Measurements from ENCODE around the gene GAL3ST2.
"Not testable (repeated sequence)": the region's sequence is repeated elsewhere in the genome, so short reads cannot be mapped to it uniquely, and the experiment has no call there.

GAL3ST2 gene

DNA sequence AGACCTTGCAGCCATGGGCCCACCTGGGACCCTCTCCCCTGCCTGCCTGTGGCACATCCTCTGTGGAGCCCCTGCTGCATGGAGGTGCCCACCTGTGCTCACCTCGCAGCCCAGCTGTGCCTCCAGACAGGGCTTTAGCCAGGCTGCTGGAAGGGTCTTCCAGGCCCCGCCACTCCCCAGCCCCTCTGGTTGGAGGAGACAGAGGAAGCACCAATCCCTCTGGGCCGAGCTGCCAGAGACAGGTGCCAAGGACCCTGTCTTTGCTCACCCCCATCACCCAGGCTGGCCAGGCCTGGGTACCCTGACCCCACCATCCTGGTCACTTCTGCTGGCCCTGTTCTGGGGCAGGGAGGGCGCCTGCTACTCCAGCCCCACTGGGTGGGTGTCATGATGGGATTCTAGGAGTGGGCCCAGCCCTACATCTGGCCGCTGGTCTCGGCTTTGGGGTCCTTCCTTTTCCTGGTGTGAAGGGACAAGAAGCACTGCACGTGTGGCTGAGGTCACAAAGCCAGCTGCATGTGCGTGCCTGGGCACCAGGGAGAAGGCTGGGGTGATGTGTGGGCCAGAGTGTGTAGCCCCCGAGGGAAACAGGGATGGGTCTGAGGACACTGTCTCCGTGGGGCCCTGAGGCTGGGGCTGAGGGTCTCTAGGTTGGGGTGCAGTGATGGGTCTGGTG lies 23.0 kb downstream of the GAL3ST2 start:
- Mint-ChIP-seq H3K9me3 (no peaks in the 10 kb centered on the region), H3K4me1 (peaks cover 6% of the 10 kb centered on the region), H3K27me3 (peaks cover 34% of the 10 kb centered on the region), H3K27ac (no peak overlapping the region), H3K36me3 (no peaks in the 10 kb centered on the region), H3K4me3 (no peak overlapping the region)
- CTCF ChIA-PET = no interaction called here
- DNase-seq = no peak

DNA sequence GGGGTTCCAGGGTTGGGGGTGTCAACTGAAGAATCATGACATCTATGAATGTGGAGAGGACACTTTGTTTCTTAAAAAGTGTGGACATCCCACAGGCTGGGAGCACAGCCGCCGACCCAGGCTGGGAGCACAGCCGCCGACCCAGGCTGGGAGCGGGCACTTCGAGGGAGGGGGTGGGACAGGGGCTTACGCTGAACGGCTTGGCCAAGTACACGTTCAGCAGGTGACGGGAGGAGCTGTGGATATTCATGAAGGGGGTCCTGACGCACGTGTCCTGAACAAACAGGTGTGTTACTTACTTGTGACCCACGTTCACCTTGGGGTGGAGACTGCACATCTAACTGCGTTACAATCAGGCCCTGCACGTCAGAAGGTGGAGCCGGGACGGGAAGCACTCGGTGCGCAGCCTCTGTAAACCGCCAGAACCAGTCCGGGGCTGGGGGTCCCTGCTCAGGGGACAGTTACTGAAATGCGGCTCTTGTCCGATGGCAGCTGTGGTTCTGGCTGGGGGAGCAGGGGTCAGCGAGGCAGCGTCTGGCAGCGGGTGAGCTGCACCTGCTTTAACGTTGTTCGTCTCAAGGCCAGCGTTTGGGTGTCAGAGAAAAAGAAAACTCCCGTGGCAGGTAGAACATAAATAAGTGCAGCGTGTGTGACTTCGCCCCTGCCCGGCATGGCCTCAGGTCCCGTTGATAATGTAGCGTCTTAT lies 23.7 kb downstream of the GAL3ST2 start:
- H3K36me3 Mint-ChIP-seq, DNase-seq, H3K27ac Mint-ChIP-seq, H3K4me3 Mint-ChIP-seq, H3K9me3 Mint-ChIP-seq, H3K4me1 Mint-ChIP-seq, CTCF ChIA-PET: not testable (repeated sequence)
- H3K27me3 Mint-ChIP-seq = peaks cover 39% of the 10 kb centered on the region

DNA sequence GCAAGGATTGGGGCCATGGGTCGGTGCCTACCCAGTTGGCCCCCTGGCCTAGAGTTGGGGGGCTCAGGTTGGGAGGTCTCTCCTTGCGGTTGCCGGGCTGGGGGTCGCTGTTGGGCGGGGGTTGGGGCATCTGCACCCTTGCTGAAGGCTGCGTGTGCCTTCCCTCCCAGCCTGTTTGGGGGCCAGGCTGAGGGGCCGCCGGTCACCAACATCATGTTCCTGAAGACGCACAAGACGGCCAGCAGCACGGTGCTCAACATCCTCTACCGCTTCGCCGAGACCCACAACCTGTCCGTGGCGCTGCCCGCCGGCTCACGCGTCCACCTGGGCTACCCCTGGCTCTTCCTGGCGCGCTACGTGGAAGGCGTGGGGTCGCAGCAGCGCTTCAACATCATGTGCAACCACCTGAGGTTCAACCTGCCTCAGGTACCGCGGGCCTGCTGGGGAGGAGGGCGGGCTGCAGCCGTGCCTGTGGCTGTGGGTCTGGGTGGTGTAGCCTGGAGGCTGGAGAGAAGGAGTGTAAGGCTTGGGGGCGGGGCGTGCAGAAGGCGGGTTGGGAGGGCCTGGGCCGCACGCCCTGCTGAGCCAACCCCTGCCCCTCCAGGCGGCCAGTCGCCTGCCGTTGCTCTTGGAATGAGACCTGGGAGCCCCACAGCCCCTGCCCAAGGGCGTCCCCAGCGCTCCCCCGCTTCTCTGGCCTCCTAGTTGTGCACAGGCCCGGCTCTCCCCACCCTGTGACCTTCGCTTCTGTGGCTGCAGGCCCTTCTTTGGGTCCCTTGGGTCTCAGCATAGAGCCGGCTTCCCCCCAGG lies 25.2 kb downstream of the GAL3ST2 start:
- CTCF ChIA-PET = no interaction called here
- H3K4me1 Mint-ChIP-seq = peaks cover 9% of the 10 kb centered on the region
- no peaks in the 10 kb centered on the region for H3K9me3 Mint-ChIP-seq
- H3K27me3 Mint-ChIP-seq = peaks cover 39% of the 10 kb centered on the region
- H3K36me3 Mint-ChIP-seq = no peaks in the 10 kb centered on the region
- H3K27ac Mint-ChIP-seq = no peak overlapping the region
- no peak for DNase-seq
- no peak overlapping the region for H3K4me3 Mint-ChIP-seq

DNA sequence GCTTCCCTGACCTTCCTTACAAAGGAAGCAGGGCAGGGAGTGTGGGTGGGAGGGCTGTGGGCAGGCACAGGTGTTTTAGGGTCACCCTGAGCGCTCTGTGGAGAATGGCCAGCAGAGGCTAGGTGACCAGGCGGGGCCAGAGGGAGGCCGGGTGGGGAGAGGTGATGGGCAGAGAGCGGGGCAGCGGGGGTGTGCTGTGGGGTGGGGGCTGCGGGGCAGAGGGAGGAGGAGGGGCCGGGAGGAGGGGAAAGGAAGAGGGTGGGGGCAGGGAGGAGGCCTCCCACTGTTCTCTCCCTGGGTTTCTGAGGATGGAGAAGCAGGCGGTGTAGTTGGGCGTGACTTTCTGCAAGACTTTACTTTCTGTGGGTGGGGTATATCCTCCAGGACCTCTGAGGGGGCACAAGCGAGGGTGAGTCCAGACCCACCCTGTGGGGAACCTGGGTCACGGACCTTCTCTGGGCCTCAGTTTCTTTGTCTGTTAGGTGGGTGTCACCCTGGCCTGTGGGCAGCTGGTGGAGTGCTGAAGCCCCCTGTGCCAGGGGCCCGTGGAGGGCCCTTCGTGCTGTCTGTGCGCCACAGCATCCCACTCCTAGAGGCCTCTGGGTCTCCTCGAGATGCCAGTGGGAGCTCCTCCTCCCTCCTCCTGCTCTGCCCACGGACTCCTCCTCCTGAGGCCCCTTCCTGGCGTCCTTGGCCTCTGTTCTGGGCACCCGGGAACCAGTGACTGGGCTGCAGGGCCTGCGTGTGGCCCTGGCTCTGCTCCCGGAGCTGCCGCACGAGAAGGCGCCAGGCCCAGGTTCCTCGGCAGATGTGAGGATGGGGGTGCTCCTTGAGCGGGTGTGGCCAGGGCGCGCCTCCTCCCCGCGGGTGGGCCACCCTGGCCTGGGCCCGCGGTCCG lies 26.0 kb downstream of the GAL3ST2 start:
- Mint-ChIP-seq H3K4me1 (peaks cover 9% of the 10 kb centered on the region), H3K36me3 (no peaks in the 10 kb centered on the region), H3K27ac (no peak overlapping the region), H3K4me3 (no peak overlapping the region), H3K27me3 (peaks cover 39% of the 10 kb centered on the region), H3K9me3 (no peaks in the 10 kb centered on the region)
- CTCF ChIA-PET = no interaction called here
- DNase-seq = no peak

DNA sequence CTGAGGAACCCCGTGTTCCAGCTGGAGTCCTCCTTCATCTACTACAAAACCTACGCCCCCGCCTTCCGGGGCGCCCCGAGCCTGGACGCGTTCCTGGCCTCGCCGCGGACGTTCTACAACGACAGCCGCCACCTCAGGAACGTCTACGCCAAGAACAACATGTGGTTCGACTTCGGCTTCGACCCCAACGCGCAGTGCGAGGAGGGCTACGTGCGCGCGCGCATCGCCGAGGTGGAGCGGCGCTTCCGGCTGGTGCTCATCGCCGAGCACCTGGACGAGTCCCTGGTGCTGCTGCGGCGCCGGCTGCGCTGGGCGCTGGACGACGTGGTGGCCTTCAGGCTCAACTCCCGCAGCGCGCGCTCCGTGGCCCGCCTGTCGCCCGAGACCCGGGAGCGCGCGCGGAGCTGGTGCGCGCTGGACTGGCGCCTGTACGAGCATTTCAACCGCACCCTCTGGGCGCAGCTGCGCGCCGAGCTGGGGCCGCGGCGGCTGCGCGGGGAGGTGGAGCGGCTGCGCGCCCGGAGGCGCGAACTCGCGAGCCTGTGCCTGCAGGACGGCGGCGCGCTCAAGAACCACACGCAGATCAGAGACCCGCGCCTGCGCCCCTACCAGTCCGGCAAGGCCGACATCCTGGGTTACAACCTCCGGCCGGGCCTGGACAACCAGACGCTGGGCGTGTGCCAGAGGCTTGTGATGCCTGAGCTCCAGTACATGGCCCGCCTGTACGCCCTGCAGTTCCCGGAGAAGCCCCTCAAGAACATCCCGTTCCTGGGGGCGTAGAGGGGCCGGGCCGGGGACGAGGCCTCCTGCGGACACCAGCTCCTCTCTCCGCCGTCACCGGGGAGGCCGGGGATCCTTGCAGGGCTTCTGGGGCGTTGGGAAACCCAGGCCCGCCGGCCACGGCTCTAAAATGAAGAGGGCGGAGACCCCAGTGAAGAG lies 27.0 kb downstream of the GAL3ST2 start:
- H3K27ac Mint-ChIP-seq = no peak overlapping the region
- no peaks in the 10 kb centered on the region for H3K9me3 Mint-ChIP-seq
- peaks cover 9% of the 10 kb centered on the region for H3K4me1 Mint-ChIP-seq
- no peaks in the 10 kb centered on the region for H3K36me3 Mint-ChIP-seq
- peak; percentile 59 for DNase-seq
- peak overlapping the region; percentile 52 for H3K4me3 Mint-ChIP-seq
- peaks cover 39% of the 10 kb centered on the region for H3K27me3 Mint-ChIP-seq
- CTCF ChIA-PET = interaction anchor here (0.9 to 1.8 kb wide), 5 partner anchors 10 to 102 kb away, joined by 3 to 4 read pairs (median 3); partner anchors contain the start of genes D2HGDH and ING5

DNA sequence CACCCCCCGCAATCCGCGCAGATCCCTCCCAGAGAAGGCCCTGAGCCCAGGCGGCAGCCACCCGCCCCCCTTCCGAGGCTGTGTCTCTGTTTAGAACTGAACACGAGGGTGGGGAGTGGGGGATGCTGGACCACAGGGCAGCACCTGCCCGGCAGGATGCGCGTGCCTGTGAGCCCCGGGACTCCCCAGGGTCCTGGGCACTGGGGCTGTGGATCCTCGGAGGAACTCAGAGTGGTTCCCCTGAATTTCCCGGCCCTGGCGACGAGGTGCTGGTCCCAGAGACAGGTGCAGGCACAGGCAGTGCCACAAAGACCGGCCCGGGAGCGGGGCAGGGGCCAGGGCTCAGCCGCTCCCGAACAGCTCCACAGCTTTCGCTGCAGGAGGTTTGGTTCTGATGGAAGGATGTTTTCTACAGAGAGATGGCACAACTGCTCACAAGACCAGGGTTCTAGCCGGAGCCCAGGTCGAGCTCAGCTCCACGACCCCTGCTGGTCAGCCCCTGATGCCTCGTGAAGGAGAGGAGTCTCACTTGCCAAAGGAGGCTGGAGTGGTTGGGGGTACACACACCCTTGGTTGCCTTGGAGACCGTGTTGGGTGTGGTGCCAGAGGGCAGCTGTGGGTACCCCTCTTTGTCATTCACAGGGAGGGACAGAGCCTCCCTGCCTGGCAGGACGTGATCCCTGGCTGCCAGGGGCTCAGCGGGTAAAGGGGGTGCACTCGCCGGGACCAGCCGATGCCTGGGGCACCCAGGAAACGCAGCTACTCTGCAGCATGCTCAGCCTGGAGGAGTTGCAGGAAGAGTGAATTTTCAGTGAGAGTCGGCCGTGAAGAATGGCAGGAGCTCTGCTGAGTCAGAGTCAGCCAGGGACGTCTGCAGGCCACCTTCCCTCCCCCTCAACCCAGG lies 28.0 kb downstream of the GAL3ST2 start:
- Mint-ChIP-seq H3K27me3 (peaks cover 47% of the 10 kb centered on the region), H3K9me3 (no peaks in the 10 kb centered on the region), H3K36me3 (no peaks in the 10 kb centered on the region), H3K27ac (no peak overlapping the region), H3K4me1 (peaks cover 9% of the 10 kb centered on the region), H3K4me3 (peak overlapping the region; percentile 43)
- DNase-seq = no peak
- CTCF ChIA-PET = interaction anchor here (0.9 to 1.8 kb wide), 6 partner anchors 22 to 106 kb away, joined by 3 to 4 read pairs (median 3); partner anchors contain the start of genes D2HGDH and ING5

DNA sequence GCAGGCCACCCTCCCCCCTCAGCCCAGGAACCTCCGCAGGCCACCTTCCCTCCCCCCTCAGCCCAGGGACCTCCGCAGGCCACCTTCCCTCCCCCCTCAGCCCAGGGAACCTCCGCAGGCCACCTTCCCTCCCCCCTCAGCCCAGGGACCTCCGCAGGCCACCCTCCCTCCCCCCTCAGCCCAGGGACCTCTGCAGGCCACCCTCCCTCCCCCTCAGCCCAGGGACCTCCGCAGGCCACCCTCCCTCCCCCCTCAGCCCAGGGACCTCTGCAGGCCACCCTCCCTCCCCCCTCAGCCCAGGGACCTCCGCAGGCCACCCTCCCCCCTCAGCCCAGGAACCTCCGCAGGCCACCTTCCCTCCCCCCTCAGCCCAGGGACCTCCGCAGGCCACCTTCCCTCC lies 29.6 kb downstream of the GAL3ST2 start:
- H3K9me3 Mint-ChIP-seq, H3K36me3 Mint-ChIP-seq, H3K4me1 Mint-ChIP-seq, DNase-seq, H3K27ac Mint-ChIP-seq, CTCF ChIA-PET, H3K4me3 Mint-ChIP-seq: not testable (repeated sequence)
- peaks cover 45% of the 10 kb centered on the region for H3K27me3 Mint-ChIP-seq

DNA sequence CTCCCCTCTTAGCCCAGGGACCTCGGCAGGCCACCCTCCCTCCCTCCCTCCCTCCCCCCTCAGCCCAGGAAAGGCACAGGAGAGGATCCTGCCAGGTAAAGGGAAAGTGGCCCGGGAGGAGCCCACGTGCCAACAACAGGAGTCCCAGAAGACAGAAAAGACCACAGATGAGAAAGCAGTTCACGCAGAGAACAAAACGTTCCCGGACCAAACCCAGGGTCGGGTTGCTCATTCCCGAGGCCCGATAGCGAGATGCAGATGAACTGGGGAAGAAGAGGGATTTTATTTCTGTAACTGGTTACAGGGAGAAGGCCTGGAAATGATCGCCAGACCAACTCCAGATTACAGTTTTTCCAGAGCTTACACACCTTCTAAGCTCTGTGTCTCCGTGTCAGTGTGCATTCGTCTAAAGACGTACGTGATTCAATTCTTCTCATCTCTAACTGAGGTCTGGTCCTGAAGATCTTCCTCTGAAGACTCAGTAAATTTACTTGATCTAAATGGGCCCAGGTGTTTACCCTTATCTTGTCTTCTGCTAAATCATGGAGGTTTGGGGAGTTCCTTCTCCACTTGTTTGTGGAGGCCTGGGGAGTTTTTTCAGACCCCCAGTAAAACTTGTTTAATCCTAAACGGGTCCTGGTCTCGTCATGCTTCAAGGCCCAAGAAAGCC lies 31.6 kb downstream of the GAL3ST2 start:
- Mint-ChIP-seq H3K36me3 (no peaks in the 10 kb centered on the region), H3K4me1 (peaks cover 9% of the 10 kb centered on the region), H3K27me3 (peaks cover 29% of the 10 kb centered on the region), H3K27ac (no peak overlapping the region), H3K9me3 (no peaks in the 10 kb centered on the region), H3K4me3 (no peak overlapping the region)
- no peak for DNase-seq
- CTCF ChIA-PET = no interaction called here

DNA sequence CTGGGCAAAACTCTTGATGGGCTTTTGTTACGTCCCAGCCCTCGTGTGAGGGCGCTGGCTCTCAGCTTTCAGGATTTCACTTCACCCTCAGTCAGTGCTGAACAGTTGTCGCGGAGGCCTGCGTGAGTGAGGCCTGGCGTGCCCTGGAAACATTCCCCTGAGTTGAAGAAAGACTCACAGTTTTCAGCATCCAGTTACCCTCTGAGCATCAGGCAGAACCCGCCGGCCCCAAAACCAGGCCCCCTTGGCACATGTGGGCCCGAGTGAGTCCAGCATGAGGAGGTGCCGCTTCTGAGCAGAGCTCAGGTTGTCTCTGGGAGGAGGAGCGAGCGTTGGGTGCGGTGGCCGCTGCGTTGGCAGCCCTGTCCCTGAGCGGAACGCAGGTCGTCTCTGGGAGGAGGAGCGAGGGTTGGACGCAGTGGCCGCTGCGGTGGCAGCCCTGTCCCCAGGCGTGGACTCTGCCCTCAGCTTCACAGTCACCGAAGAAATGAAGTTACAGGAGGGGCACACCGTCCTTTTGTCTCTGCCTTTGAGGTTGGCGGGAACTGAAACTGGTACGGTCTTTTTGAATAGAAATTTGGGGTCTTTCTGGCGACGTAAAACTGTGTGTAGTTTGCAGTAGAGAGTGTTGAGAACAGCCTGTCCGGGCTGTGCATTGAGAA lies 32.2 kb downstream of the GAL3ST2 start, which contains the start of gene NEU4:
TSS of gene NEU4 (plus strand) at position 473 of the 662 bp plus-strand sequence. CDS start 5,292 bp downstream, outside the sequence.
- Mint-ChIP-seq H3K9me3 (no peaks in the 10 kb centered on the region), H3K4me1 (peaks cover 7% of the 10 kb centered on the region), H3K27ac (no peak within 1 kb of the TSS), H3K36me3 (no peaks in the 10 kb centered on the region), H3K4me3 (no peak within 1 kb of the TSS), H3K27me3 (peaks cover 23% of the 10 kb centered on the region)
- CTCF ChIA-PET = no interaction called here
- DNase-seq = no peak

DNA sequence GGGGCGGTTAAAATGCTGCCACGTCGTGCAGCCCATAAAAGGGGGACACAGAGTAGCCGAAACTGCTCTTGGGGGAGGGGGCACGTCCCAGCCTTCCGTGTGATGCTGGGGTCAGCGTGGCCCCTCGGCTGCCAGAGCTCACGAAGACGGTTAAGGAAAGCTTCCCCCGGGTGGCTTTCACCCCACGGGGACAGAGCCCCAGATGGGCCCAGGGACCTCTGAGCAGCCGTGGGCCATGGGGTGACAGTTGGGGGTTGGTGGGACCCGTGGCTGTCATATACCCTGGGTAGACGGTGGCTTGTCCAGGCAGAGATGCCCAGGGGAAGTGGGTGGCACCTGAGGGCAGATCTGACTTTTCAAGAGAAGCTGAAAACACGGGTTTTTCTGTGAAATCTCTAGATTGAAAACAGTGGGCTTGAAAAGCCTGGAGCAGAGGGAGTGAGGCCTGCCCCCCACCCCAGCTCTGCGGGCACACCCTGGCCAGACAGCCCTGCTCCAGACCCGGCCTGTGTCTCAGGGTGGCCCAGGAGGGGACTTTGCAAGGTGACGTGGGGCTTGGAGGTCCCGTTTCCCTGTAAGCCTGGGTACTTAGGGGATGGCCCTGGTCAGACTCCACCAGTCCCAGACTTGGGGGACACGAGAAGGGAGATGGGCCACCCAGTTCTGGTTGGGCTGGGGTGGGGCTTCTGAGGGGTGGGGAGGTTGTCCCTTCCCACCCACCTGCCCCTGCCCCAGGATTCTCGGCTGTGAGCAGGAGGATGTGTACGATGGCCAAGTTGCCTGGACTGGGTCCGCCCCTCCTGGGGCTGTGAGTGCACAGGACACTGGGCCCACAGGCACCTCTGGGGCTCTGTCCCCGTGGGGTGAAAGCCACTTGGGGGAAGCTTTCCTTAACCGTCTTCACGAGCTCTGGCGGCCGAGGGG lies 33.0 kb downstream of the GAL3ST2 start:
- Mint-ChIP-seq H3K36me3 (no peaks in the 10 kb centered on the region), H3K4me3 (no peak overlapping the region), H3K27me3 (peaks cover 15% of the 10 kb centered on the region), H3K9me3 (no peaks in the 10 kb centered on the region), H3K4me1 (peaks cover 4% of the 10 kb centered on the region), H3K27ac (no peak overlapping the region)
- CTCF ChIA-PET = no interaction called here
- no peak for DNase-seq

All from activated naive CD4-positive, alpha-beta T cell treated with anti-CD3 and anti-CD28 coated beads, Interleukin-2, amount 10 ng/mL, durations not matched to agents 7 days and 5 days (primary cell).